Gastroesophageal sphincter (tissue), 3 donors: ENCODE results near the gene ANKRD9.

Source experiments
- EP300 ChIP-seq: sonication (generic); formaldehyde crosslinking; IDR thresholded peaks from one replicate; pipeline ENCODE4 v1.6.1; 2017; ENCODE audit warnings: antibody characterized with exemption, mild to moderate bottlenecking
- POLR2AphosphoS5 ChIP-seq: sonication (generic); formaldehyde crosslinking; IDR thresholded peaks from one replicate; pipeline ENCODE4 v1.6.1; 2017; ENCODE audit warnings: antibody characterized with exemption
- TF ChIP-seq, protein P1 (sequence below), 4 experiments: fragments of 200-600 bp in 2 of 4; fragments of 450-650 bp in 2 of 4; sonication (generic) in 1 of 4; IDR thresholded peaks; one replicate each; pipeline ENCODE4 v1.5.1; 2017 to 2019; ENCODE audit warnings: antibody characterized with exemption in 4 of 4, mild to moderate bottlenecking in 2 of 4, moderate library complexity in 2 of 4

DNA sequence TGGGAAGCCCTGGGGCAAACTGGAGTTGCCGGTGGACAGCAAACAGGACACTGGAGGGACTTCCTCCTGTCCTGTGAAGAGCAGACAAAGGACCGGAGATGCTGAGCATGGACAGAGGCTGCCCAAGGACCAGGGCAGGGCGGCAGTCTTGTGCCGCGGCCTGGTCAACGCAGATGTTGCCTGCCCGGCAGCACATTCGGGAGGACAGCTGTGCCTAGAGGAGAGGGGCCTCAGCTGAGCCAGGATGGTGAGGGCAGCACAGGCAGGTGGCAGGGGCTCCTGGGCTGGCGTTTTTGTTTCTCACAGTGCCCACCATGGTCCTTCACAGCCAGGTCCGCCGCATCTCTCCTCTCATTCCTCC is 13.3 kb downstream of the ANKRD9 start:
- TF ChIP-seq EP300 (no peak), POLR2AphosphoS5 (no peak)
- TF ChIP-seq, protein P1, sequence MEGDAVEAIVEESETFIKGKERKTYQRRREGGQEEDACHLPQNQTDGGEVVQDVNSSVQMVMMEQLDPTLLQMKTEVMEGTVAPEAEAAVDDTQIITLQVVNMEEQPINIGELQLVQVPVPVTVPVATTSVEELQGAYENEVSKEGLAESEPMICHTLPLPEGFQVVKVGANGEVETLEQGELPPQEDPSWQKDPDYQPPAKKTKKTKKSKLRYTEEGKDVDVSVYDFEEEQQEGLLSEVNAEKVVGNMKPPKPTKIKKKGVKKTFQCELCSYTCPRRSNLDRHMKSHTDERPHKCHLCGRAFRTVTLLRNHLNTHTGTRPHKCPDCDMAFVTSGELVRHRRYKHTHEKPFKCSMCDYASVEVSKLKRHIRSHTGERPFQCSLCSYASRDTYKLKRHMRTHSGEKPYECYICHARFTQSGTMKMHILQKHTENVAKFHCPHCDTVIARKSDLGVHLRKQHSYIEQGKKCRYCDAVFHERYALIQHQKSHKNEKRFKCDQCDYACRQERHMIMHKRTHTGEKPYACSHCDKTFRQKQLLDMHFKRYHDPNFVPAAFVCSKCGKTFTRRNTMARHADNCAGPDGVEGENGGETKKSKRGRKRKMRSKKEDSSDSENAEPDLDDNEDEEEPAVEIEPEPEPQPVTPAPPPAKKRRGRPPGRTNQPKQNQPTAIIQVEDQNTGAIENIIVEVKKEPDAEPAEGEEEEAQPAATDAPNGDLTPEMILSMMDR (IDR thresholded peaks at IDR 0.05): no peak
